Hematopoietic multipotent progenitor cell treated with erythropoietin and hydrocortisone succinate and interleukin-3 and kit ligand, for 6 days (in vitro differentiated cells): ENCODE measurements around the gene TANGO6.
"Not testable (repeated sequence)": the region's sequence is repeated elsewhere in the genome, so short reads cannot be mapped to it uniquely, and the experiment has no call there.

ENCODE experiments used
- DNase-seq: peaks from one replicate; pipeline ENCODE4 v3.0.0-alpha.2; 2015

Gene TANGO6

GRCh38 chr16:68843482-68844210 is at the start of gene TANGO6:
Gene TANGO6, plus strand, starts transcription at chr16:68843531. Its CDS starts 87 bp downstream, at chr16:68843618.
- DNase-seq: peak; percentile 93

- no peak for DNase-seq
Observed at GRCh38 chr16:68798398-68798797, 44.9 kb upstream of the TANGO6 start.

GRCh38 chr16:68800257-68800875 is 43.0 kb upstream of the TANGO6 start:
- DNase-seq: peak; percentile 81

- DNase-seq: no peak
Observed at GRCh38 chr16:68802190-68802589, 41.1 kb upstream of the TANGO6 start.

GRCh38 chr16:68806422-68806821 is 36.9 kb upstream of the TANGO6 start:
- no peak for DNase-seq

- DNase-seq: no peak
Observed at GRCh38 chr16:68806981-68807380, 36.4 kb upstream of the TANGO6 start.

GRCh38 chr16:68814516-68814915 is 28.8 kb upstream of the TANGO6 start:
- no peak for DNase-seq

- no peak for DNase-seq
Observed at GRCh38 chr16:68823401-68824135, 19.8 kb upstream of the TANGO6 start.

GRCh38 chr16:68825427-68825826 is 17.9 kb upstream of the TANGO6 start:
- DNase-seq: no peak

GRCh38 chr16:68826652-68827051 is 16.7 kb upstream of the TANGO6 start:
- peak; percentile 46 for DNase-seq

- DNase-seq: no peak
Observed at GRCh38 chr16:68833251-68833650, 10.1 kb upstream of the TANGO6 start.

GRCh38 chr16:68834550-68834949 is 8.8 kb upstream of the TANGO6 start:
- no peak for DNase-seq

GRCh38 chr16:68835970-68836369 is 7.4 kb upstream of the TANGO6 start:
- DNase-seq: no peak

GRCh38 chr16:68839831-68840230 is 3.5 kb upstream of the TANGO6 start:
- DNase-seq: no peak

GRCh38 chr16:68842964-68843481 is 308 bp upstream of the TANGO6 start:
- not testable (repeated sequence) for DNase-seq

GRCh38 chr16:68844211-68844564 is 857 bp downstream of the TANGO6 start:
- no peak for DNase-seq

GRCh38 chr16:68848786-68849185 is 5.5 kb downstream of the TANGO6 start:
- DNase-seq: no peak

GRCh38 chr16:68850481-68850880 is 7.2 kb downstream of the TANGO6 start:
- DNase-seq: no peak

GRCh38 chr16:68851601-68852000 is 8.3 kb downstream of the TANGO6 start:
- DNase-seq: no peak

- DNase-seq: no peak
Observed at GRCh38 chr16:68857479-68857878, 14.1 kb downstream of the TANGO6 start.

GRCh38 chr16:68859828-68860227 is 16.5 kb downstream of the TANGO6 start:
- no peak for DNase-seq

- DNase-seq: peak; percentile 11
Observed at GRCh38 chr16:68860978-68861892, 17.9 kb downstream of the TANGO6 start.

- no peak for DNase-seq
Observed at GRCh38 chr16:68866933-68867332, 23.6 kb downstream of the TANGO6 start.
